Smooth muscle cell (in vitro differentiated cells): ENCODE results near the gene ZSCAN16. TPM values are rescaled to one million over a fixed set of nuclear protein-coding genes. Genes with fewer than 3 reads are reported as not detected.

Experiments used
- DNase-seq: peaks from one replicate; lab custom pipeline; 2025; ENCODE audit not compliant: unreplicated experiment; lab: John Stamatoyannopoulos, UW
- H2AFZ ChIP-seq: fragments of 200-600 bp; sonication (generic); 2 replicates; pipeline ENCODE4 v1.6.0; 2016; ENCODE audit warnings: antibody characterized with exemption, low read depth, mild to moderate bottlenecking
- H3F3A ChIP-seq: fragments of 200-600 bp; sonication (generic); 2 replicates; pipeline ENCODE4 v1.6.0; 2017; ENCODE audit warnings: antibody characterized with exemption, low read depth
- H3K27ac ChIP-seq: fragments of 200-600 bp; sonication (generic); 2 replicates; pipeline ENCODE4 v1.5.1; 2016; ENCODE audit warnings: low read depth, mild to moderate bottlenecking
- H3K27me3 ChIP-seq: fragments of 200-600 bp; sonication (generic); 2 replicates; pipeline ENCODE4 v1.6.1; 2016; ENCODE audit warnings: low read depth, mild to moderate bottlenecking
- H3K36me3 ChIP-seq: fragments of 200-600 bp; sonication (generic); 2 replicates; pipeline ENCODE4 v1.5.1; 2016; ENCODE audit warnings: low read depth
- H3K4me1 ChIP-seq: fragments of 200-600 bp; sonication (generic); 2 replicates; pipeline ENCODE4 v1.5.1; 2016; ENCODE audit warnings: low read depth
- H3K4me2 ChIP-seq: fragments of 200-600 bp; sonication (generic); 2 replicates; pipeline ENCODE4 v1.6.0; 2016; ENCODE audit warnings: mild to moderate bottlenecking
- H3K4me3 ChIP-seq: fragments of 200-600 bp; sonication (generic); 2 replicates; pipeline ENCODE4 v1.5.1; 2016; ENCODE audit warnings: mild to moderate bottlenecking
- H3K79me2 ChIP-seq: fragments of 200-600 bp; sonication (generic); 2 replicates; pipeline ENCODE4 v1.6.0; 2016; ENCODE audit warnings: low read depth, mild to moderate bottlenecking
- H3K9ac ChIP-seq: fragments of 200-600 bp; sonication (generic); 2 replicates; pipeline ENCODE4 v1.6.0; 2016; ENCODE audit warnings: low read depth
- H3K9me3 ChIP-seq: fragments of 200-600 bp; sonication (generic); replicated peaks from 2 replicates; pipeline ENCODE4 v1.5.1; 2016; ENCODE audit warnings: low read depth
- H4K20me1 ChIP-seq: fragments of 200-600 bp; sonication (generic); 2 replicates; pipeline ENCODE4 v1.6.0; 2016; ENCODE audit warnings: low read depth
- CTCF ChIP-seq: fragments of 200-600 bp; sonication (generic); IDR thresholded peaks from 2 replicates; pipeline ENCODE4 v1.5.1; 2017; ENCODE audit warnings: borderline replicate concordance, mild to moderate bottlenecking, antibody characterized with exemption; ENCODE audit not compliant: insufficient read depth, poor library complexity, severe bottlenecking
- WGBS: methylation state at CpG from one replicate; pipeline ENCODE4 v1.1.7; 2016; ENCODE audit warnings: low lambda C conversion rate; 5-methylcytosine and 5-hydroxymethylcytosine counted together
- polyA plus RNA-seq: library from polyadenylated mRNA; unstranded; fragments of >200 nt; fragmentation: Nextera tagmentation; extraction: Ambion mirVana; gene quantifications from 2 replicates; pipeline ENCODE4 v1.2.1, GENCODE V29; 2016
- total RNA-seq: library from RNA; depleted of rRNA; stranded (reverse); fragments of >200 nt; gene quantifications from 2 replicates; pipeline ENCODE4 v1.2.3, GENCODE V29; 2014

Gene ZSCAN16
- total and polyA plus RNA-seq, 2 experiments from 2014 or later, result 0.81 to 0.86 TPM

GRCh38 chr6:28171271-28171670 lies 46.9 kb downstream of the ZSCAN16 start:
- Histone ChIP-seq H3K9me3 (no peaks in the 10 kb centered on the region), H3K27me3 (peaks cover 4% of the 10 kb centered on the region), H3K4me1 (no peaks in the 10 kb centered on the region), H3K27ac (no peak overlapping the region), H3K4me3 (no peak overlapping the region), H3K4me2 (no peak overlapping the region), H4K20me1 (no peaks in the 10 kb centered on the region), H3K9ac (no peak overlapping the region), H3K79me2 (no peaks in the 10 kb centered on the region), H2AFZ (no peak overlapping the region), H3K36me3 (no peaks in the 10 kb centered on the region), H3F3A (no peaks in the 10 kb centered on the region)
- 69% methylated on average over 2 of the region's 2 CpGs for WGBS
- DNase-seq, result no peak
- no peak for TF ChIP-seq CTCF

GRCh38 chr6:28172006-28172405 lies 47.6 kb downstream of the ZSCAN16 start:
- Histone ChIP-seq H3K4me2 (no peak overlapping the region), H3K4me1 (no peaks in the 10 kb centered on the region), H4K20me1 (no peaks in the 10 kb centered on the region), H3K27me3 (peaks cover 4% of the 10 kb centered on the region), H3K36me3 (no peaks in the 10 kb centered on the region), H3K9ac (no peak overlapping the region), H3K79me2 (no peaks in the 10 kb centered on the region), H3K9me3 (no peaks in the 10 kb centered on the region), H2AFZ (no peak overlapping the region), H3K4me3 (no peak overlapping the region), H3F3A (no peaks in the 10 kb centered on the region), H3K27ac (no peak overlapping the region)
- TF ChIP-seq CTCF, result no peak
- DNase-seq, result no peak
- 92% methylated on average over 2 of the region's 2 CpGs for WGBS

- Histone ChIP-seq H3K4me2 (no peak overlapping the region), H3K9ac (no peak overlapping the region), H3F3A (no peaks in the 10 kb centered on the region), H3K4me1 (no peaks in the 10 kb centered on the region), H3K9me3 (no peaks in the 10 kb centered on the region), H3K4me3 (no peak overlapping the region), H3K27me3 (peaks cover 4% of the 10 kb centered on the region), H2AFZ (no peak overlapping the region), H3K27ac (no peak overlapping the region), H3K79me2 (no peaks in the 10 kb centered on the region), H3K36me3 (no peaks in the 10 kb centered on the region), H4K20me1 (no peaks in the 10 kb centered on the region)
- 81% methylated on average over 1 of the region's 1 CpG for WGBS
- TF ChIP-seq CTCF, result no peak
- DNase-seq, result no peak
Observed at GRCh38 chr6:28176373-28176772, 52.0 kb downstream of the ZSCAN16 start.

Other genes with a start within 250 kb of the ZSCAN16 start
- not detected in 2 replicates for gene OR2B2, start 212.2 kb upstream of the ZSCAN16 start, total RNA-seq
- not detected in 2 replicates for gene OR2B2, start 212.2 kb upstream of the ZSCAN16 start, polyA plus RNA-seq
- gene OR2B6, start 167.4 kb upstream of the ZSCAN16 start, total RNA-seq, result not detected in 2 replicates
- not detected in 2 replicates for gene OR2B6, start 167.4 kb upstream of the ZSCAN16 start, polyA plus RNA-seq
- 0.49 and 0.72 TPM in 2 replicates for gene ZNF165, start 44.0 kb upstream of the ZSCAN16 start, total RNA-seq
- gene ZNF165, start 44.0 kb upstream of the ZSCAN16 start, polyA plus RNA-seq, result 0.29 and 0.46 TPM in 2 replicates
- gene ZKSCAN8, start 17.3 kb downstream of the ZSCAN16 start, total RNA-seq, result 19.9 and 23.0 TPM in 2 replicates
- 4.1 and 5.5 TPM in 2 replicates for gene ZKSCAN8, start 17.3 kb downstream of the ZSCAN16 start, polyA plus RNA-seq
- gene ZSCAN9, start 100.7 kb downstream of the ZSCAN16 start, total RNA-seq, result 18.3 and 18.4 TPM in 2 replicates
- gene ZSCAN9, start 100.7 kb downstream of the ZSCAN16 start, polyA plus RNA-seq, result 7.3 and 12.4 TPM in 2 replicates
- 4.5 and 5.1 TPM in 2 replicates for gene ZKSCAN4, start 127.7 kb downstream of the ZSCAN16 start, total RNA-seq
- gene ZKSCAN4, start 127.7 kb downstream of the ZSCAN16 start, polyA plus RNA-seq, result 5.2 TPM in 2 replicates
- not detected in 2 replicates for gene NKAPL, start 134.7 kb downstream of the ZSCAN16 start, total RNA-seq
- gene NKAPL, start 134.7 kb downstream of the ZSCAN16 start, polyA plus RNA-seq, result 0.18 and 0.28 TPM in 2 replicates
- gene ZSCAN26, start 142.5 kb downstream of the ZSCAN16 start, total RNA-seq, result 16.1 and 22.4 TPM in 2 replicates
- 7.0 and 10.7 TPM in 2 replicates for gene ZSCAN26, start 142.5 kb downstream of the ZSCAN16 start, polyA plus RNA-seq
- gene PGBD1, start 157.0 kb downstream of the ZSCAN16 start, total RNA-seq, result 9.2 and 15.1 TPM in 2 replicates
- 8.1 and 9.7 TPM in 2 replicates for gene PGBD1, start 157.0 kb downstream of the ZSCAN16 start, polyA plus RNA-seq
- 1.5 and 1.9 TPM in 2 replicates for gene ZSCAN31, start 211.5 kb downstream of the ZSCAN16 start, total RNA-seq
- 1.1 and 6.2 TPM in 2 replicates for gene ZSCAN31, start 211.5 kb downstream of the ZSCAN16 start, polyA plus RNA-seq
- gene ZKSCAN3, start 225.3 kb downstream of the ZSCAN16 start, total RNA-seq, result 5.2 and 7.9 TPM in 2 replicates
- 1.7 and 3.6 TPM in 2 replicates for gene ZKSCAN3, start 225.3 kb downstream of the ZSCAN16 start, polyA plus RNA-seq